Measurements from ENCODE around the gene TCTN2.

The TCTN2 gene

GRCh38 chr12:123726962-123727361 is 56.0 kb downstream of the TCTN2 start:
- no peak for DNase-seq
- H3K27me3 ChIP-seq (ENCODE audit: insufficient read depth, low read length, poor library complexity): no peaks in the 10 kb centered on the region
- H3K27ac ChIP-seq (ENCODE audit: low read length): no peak overlapping the region
- H3K4me2 ChIP-seq (ENCODE audit: insufficient read depth, low read length): no peak overlapping the region
- no peak overlapping the region for H2AFZ ChIP-seq (ENCODE audit: low read depth, low read length)
- H3K36me3 ChIP-seq (ENCODE audit: insufficient read depth, low read length): peaks cover 76% of the 10 kb centered on the region
- TF ChIP-seq EZH2 (IDR thresholded peaks at IDR 0.05; ENCODE audit: borderline replicate concordance, low read depth, low read length, severe bottlenecking) (no peak), CTCF (IDR thresholded peaks at IDR 0.05; ENCODE audit: borderline replicate concordance, extremely low read depth, low read length, poor library complexity, severe bottlenecking) (no peak)
- H3K4me3 ChIP-seq (ENCODE audit: low read depth in 1 of 2, low read length in 2 of 2): no peak overlapping the region
- no peak for ATAC-seq (ENCODE audit: insufficient read depth, low read depth)
- H3K9me3 ChIP-seq (ENCODE audit: insufficient read depth, low read length, severe bottlenecking): no peaks in the 10 kb centered on the region
- H3K9ac ChIP-seq (ENCODE audit: low read depth, low read length): no peak overlapping the region
- no peaks in the 10 kb centered on the region for H3K79me2 ChIP-seq (ENCODE audit: insufficient read depth, low read length)
- no peaks in the 10 kb centered on the region for H3K4me1 ChIP-seq (ENCODE audit: insufficient read depth, low read length)
- H4K20me1 ChIP-seq (ENCODE audit: insufficient read depth, low read length): no peaks in the 10 kb centered on the region

GRCh38 chr12:123727878-123728277 is 57.0 kb downstream of the TCTN2 start:
- TF ChIP-seq CTCF (IDR thresholded peaks at IDR 0.05; ENCODE audit: borderline replicate concordance, extremely low read depth, low read length, poor library complexity, severe bottlenecking): no peak
- no peak for TF ChIP-seq EZH2 (IDR thresholded peaks at IDR 0.05; ENCODE audit: borderline replicate concordance, low read depth, low read length, severe bottlenecking)
- no peak overlapping the region for H2AFZ ChIP-seq (ENCODE audit: low read depth, low read length)
- no peak for DNase-seq
- no peak overlapping the region for H3K4me2 ChIP-seq (ENCODE audit: insufficient read depth, low read length)
- no peak overlapping the region for H3K27ac ChIP-seq (ENCODE audit: low read length)
- no peaks in the 10 kb centered on the region for H4K20me1 ChIP-seq (ENCODE audit: insufficient read depth, low read length)
- no peaks in the 10 kb centered on the region for H3K27me3 ChIP-seq (ENCODE audit: insufficient read depth, low read length, poor library complexity)
- H3K4me3 ChIP-seq (ENCODE audit: low read depth in 1 of 2, low read length in 2 of 2): no peak overlapping the region
- H3K79me2 ChIP-seq (ENCODE audit: insufficient read depth, low read length): no peaks in the 10 kb centered on the region
- no peak for ATAC-seq (ENCODE audit: insufficient read depth, low read depth)
- no peaks in the 10 kb centered on the region for H3K9me3 ChIP-seq (ENCODE audit: insufficient read depth, low read length, severe bottlenecking)
- peaks cover 74% of the 10 kb centered on the region for H3K36me3 ChIP-seq (ENCODE audit: insufficient read depth, low read length)
- no peaks in the 10 kb centered on the region for H3K4me1 ChIP-seq (ENCODE audit: insufficient read depth, low read length)
- H3K9ac ChIP-seq (ENCODE audit: low read depth, low read length): no peak overlapping the region

- no peaks in the 10 kb centered on the region for H4K20me1 ChIP-seq (ENCODE audit: insufficient read depth, low read length)
- no peak overlapping the region for H3K4me2 ChIP-seq (ENCODE audit: insufficient read depth, low read length)
- H3K4me3 ChIP-seq (ENCODE audit: low read depth in 1 of 2, low read length in 2 of 2): no peak overlapping the region
- H3K27ac ChIP-seq (ENCODE audit: low read length): no peak overlapping the region
- no peaks in the 10 kb centered on the region for H3K4me1 ChIP-seq (ENCODE audit: insufficient read depth, low read length)
- TF ChIP-seq CTCF (IDR thresholded peaks at IDR 0.05; ENCODE audit: borderline replicate concordance, extremely low read depth, low read length, poor library complexity, severe bottlenecking): no peak
- TF ChIP-seq EZH2 (IDR thresholded peaks at IDR 0.05; ENCODE audit: borderline replicate concordance, low read depth, low read length, severe bottlenecking): no peak
- H3K27me3 ChIP-seq (ENCODE audit: insufficient read depth, low read length, poor library complexity): no peaks in the 10 kb centered on the region
- peaks cover 84% of the 10 kb centered on the region for H3K36me3 ChIP-seq (ENCODE audit: insufficient read depth, low read length)
- no peak overlapping the region for H3K9ac ChIP-seq (ENCODE audit: low read depth, low read length)
- ATAC-seq (ENCODE audit: insufficient read depth, low read depth) (no peak), DNase-seq (no peak)
- H2AFZ ChIP-seq (ENCODE audit: low read depth, low read length): no peak overlapping the region
- no peaks in the 10 kb centered on the region for H3K9me3 ChIP-seq (ENCODE audit: insufficient read depth, low read length, severe bottlenecking)
- H3K79me2 ChIP-seq (ENCODE audit: insufficient read depth, low read length): no peaks in the 10 kb centered on the region
Observed at GRCh38 chr12:123731596-123731995, 60.7 kb downstream of the TCTN2 start.

GRCh38 chr12:123732251-123732650 is 61.3 kb downstream of the TCTN2 start:
- no peak overlapping the region for H3K9ac ChIP-seq (ENCODE audit: low read depth, low read length)
- no peaks in the 10 kb centered on the region for H3K79me2 ChIP-seq (ENCODE audit: insufficient read depth, low read length)
- no peak overlapping the region for H2AFZ ChIP-seq (ENCODE audit: low read depth, low read length)
- no peak for ATAC-seq (ENCODE audit: insufficient read depth, low read depth)
- H3K36me3 ChIP-seq (ENCODE audit: insufficient read depth, low read length): peaks cover 84% of the 10 kb centered on the region
- no peak for DNase-seq
- H3K27me3 ChIP-seq (ENCODE audit: insufficient read depth, low read length, poor library complexity): no peaks in the 10 kb centered on the region
- no peaks in the 10 kb centered on the region for H4K20me1 ChIP-seq (ENCODE audit: insufficient read depth, low read length)
- H3K27ac ChIP-seq (ENCODE audit: low read length): no peak overlapping the region
- H3K9me3 ChIP-seq (ENCODE audit: insufficient read depth, low read length, severe bottlenecking): no peaks in the 10 kb centered on the region
- TF ChIP-seq CTCF (IDR thresholded peaks at IDR 0.05; ENCODE audit: borderline replicate concordance, extremely low read depth, low read length, poor library complexity, severe bottlenecking) (no peak), EZH2 (IDR thresholded peaks at IDR 0.05; ENCODE audit: borderline replicate concordance, low read depth, low read length, severe bottlenecking) (no peak)
- H3K4me1 ChIP-seq (ENCODE audit: insufficient read depth, low read length): no peaks in the 10 kb centered on the region
- H3K4me2 ChIP-seq (ENCODE audit: insufficient read depth, low read length): no peak overlapping the region
- no peak overlapping the region for H3K4me3 ChIP-seq (ENCODE audit: low read depth in 1 of 2, low read length in 2 of 2)

All from DND-41 (cell line).